Stimulated activated CD8-positive, alpha-beta memory T cell treated with anti-CD3 and anti-CD28 coated beads, Interleukin-12 subunit alpha, Interleukin-12 subunit beta, amount 100 ng/mL, for 1 hour (primary cell): ENCODE measurements around the gene MGAT3.

Source experiments
- DNase-seq: peaks from one replicate; pipeline ENCODE4 v3.0.0-alpha.2; 2020; ENCODE audit warnings: low read depth

MGAT3 gene

DNA sequence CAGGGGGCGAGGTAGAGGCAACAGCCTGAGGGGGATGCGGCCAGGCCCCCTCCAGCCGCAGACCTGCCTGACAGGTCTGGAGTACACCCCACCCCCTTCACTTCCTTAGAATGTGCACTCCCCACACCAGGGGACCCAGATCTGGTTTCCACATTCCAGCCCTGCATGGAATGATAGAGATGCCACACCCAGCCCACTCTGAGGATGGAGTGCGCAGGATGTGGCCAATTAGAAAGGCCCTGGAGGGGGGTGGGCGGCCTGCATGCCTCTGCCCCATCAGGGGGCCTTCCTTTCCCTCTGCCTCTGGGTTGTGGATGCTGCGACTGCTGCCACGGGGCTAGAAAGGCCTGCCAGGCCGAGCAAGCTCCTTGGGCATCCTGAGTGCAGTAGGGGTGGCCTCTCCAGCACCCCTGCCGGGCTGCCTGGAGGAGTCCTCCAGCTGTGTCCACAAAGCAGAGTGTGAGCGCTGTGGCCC is 28.2 kb upstream of the MGAT3 start:
- DNase-seq: no peak

DNA sequence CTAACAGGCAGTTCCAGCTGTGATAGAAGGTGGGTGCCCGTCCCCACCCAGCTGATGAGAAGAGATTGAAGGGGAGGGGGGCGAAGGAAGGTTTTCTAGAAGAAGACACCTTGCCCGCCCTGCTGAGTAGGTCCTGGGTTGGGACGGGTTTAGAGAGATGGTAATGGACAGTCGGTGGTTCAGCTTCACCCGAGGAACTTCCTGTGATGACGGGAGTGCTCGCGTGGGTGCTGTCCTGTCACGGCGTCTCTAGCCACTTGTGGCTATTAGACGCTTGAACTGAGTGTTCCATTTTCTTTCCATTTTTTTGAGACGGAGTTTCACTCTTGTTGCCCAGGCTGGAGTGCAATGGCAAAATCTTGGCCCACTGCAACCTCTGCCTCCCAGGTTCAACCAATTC is 27.6 kb upstream of the MGAT3 start:
- no peak for DNase-seq

DNA sequence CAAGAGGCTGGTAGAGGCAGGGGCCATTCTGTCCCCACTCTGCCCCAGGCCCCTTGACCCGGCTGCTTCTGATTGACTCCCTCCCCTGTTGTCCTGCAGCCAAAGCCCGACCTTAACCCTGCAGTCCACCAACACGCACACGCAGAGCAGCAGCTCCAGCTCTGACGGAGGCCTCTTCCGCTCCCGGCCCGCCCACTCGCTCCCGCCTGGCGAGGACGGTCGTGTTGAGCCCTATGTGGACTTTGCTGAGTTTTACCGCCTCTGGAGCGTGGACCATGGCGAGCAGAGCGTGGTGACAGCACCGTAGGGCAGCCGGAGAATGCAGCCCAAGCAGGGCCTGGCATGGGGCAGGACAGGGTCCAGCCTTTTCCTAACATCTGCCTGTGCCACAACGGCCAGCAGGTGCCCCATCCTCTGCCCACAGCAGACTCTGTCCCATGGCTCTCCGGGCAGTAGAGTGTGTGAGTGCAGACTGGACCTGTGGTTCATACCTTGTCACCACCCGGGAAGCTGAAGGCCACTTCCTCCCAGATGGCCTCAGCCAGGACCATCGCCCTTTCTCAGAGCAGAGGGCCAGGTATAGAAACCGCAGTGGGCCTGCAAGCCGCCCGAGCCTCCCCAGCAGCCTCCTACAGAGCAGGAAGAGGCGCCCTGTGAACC is 26.8 kb upstream of the MGAT3 start:
- DNase-seq: no peak

DNA sequence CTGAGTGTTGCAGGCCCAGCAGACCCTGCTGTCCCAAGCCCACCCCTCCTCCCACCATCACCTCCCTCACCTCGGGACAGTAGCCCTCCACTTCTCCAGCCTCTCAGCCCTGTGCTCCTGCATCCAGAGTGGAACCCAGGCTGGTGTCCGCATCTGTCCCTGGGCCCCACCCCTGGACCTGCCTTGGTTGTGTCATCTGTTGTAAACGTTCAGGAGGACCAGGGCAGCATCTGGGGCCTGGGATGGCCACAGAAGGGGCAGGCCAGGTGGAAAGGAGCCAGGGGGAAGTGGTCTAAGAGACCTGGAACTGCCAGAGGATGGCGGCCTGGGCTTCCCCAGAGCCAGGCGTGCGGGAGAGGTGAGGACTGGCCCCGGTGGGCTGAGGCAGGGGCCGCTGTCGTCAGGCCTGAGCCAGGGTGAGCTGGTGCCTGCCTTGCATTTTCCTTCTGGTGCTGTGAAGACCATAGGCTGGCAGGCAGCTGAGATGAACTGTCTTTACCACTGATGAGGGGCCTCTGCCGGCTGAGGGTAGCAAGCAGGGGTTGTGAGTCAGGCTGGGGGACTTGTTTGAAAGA is 26.1 kb upstream of the MGAT3 start:
- no peak for DNase-seq

DNA sequence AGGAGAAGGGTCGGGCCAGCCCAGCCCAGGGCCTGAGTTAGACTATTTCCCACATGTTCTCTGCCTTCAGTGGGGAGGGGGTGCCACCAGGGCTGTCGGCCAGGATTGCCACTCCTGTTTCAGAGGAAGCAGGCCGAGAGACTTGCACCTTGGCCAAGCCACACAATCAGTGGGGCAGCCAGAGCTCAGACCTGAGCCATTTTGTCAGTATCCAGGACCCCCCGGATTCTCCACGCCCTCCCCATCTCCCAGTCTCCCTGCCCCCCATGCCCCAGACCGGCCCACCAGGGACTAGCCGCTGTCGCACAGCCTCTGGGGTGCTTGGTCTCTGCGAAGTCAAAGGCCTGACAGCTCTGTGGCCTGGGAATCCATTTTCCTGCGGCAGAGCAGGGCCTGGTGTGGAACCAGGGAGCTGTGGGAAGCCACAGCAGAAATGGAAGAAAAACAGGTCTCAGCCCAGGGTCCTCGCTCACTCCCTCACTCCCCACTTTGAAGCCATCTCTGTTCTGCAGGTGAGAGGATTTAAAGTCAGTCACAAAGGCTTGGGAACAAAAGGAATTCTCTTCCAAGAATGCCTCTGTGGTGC is 25.5 kb upstream of the MGAT3 start:
- no peak for DNase-seq

DNA sequence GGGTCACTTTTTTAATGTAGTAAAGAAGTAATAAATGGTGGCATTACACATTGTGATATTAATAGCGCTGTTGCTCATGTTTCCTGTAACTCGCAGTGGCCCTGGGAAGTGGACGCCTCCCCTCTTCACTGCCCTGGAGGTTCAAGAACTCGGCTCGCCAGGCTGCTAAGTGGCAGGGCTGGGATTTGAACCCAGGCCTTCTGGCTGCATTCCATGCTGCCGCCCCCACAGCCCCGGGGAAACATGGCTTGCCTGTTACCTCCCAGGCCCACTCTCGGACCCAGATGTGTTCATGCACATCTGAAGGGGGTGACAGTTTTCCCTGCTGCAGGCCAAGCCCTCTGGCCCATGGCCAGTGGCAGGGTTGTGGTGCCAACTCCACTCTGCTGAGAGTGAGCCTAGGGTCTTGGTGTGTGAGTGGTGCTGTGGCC is 25.0 kb upstream of the MGAT3 start:
- DNase-seq: no peak

DNA sequence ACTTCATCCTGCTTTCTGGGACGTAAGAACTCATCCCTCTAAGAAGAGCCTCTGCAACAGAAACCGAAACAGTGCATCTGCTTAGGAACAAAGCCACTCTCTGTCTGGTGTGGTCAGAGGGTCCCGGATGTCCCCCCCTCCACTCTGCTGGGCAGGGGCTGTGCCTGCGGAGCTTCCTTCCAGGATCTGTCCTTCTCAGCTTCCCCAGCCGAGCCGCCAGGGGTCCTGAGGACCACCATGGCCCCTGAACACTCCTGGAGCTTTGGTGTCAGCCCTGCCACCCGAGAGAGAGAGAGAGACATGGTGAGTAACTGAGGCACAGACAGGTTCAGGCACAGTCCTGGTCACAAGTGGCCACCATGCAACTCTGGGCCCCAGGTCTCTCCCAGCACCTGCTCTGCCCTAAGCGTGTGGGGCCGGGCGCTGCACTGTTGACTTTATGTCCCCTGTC is 24.4 kb upstream of the MGAT3 start:
- no peak for DNase-seq

DNA sequence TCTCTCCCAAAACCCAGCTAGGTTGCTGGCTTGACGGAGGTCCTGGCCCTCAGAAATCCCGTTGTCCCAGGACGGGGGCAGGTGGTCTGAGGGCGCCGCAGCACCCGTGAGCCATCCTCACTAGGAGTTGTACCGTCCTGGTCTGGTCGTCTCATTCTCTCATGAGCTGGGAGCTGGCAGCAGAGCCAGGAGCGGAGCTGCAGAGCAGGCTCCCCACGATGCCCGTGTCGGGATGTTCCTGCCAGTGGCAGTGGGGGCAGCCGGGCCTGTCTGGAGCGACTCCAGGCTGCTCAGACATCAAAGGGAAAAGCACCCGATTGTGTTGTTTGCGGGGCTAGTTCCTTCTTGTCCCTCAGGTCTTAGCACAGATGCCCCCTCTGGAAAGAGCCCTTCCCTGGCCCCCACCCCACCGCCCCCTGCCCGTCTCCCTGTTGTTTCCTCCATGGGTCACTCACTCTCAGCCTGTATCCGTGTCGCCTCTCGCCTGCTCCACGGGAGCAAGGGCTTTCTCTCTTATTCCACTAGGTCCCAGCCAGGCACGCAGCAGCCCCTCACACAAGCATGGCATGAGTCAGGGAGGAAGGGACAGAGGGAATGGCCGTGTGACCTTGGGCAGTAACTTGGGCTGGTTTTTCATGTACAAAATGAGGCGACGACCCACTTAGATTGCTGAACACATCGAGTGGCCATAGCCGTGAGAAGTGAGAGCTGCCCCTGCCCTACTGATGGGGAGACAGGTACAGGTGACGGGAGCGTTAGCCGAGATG is 23.2 kb upstream of the MGAT3 start:
- no peak for DNase-seq

DNA sequence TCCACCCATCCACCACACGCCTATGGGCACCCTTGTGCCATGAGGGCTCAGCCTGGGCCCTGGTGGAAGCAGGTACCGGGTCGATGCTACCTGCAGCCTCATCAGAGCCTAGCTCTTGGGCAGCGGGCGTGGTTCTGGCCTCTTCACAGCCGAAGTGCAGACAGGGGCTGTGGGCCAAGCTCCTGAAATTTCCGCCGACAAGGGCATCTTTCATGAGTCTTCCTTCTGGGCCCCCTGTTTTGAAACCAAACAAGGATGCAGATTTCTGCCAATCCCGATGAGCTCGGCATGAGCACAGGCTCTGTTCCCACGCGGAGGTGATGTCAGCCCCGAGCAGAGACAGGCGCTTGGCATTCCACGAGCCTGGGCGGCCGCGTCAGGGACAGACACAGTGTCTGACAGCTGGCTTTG is 22.6 kb upstream of the MGAT3 start:
- DNase-seq: no peak

DNA sequence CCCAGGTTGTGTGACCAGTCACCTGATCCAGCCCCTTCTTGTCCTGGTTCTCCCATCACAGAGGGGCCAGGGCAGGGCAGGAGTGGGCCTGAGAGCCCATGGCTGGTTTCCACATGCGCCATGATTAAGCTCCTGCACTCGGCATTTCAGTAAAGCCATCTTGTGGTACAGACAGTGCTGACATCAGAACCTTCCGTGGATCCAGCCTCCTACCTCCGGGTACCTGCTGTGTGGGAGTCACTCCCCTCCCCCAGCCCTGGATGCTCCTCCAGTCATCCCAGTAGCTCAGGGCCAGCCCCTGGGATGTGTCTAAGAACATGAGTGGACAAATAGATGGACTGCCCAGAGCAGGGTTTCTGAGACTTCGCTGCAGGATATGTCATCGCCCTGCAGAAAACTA is 22.1 kb upstream of the MGAT3 start:
- no peak for DNase-seq

DNA sequence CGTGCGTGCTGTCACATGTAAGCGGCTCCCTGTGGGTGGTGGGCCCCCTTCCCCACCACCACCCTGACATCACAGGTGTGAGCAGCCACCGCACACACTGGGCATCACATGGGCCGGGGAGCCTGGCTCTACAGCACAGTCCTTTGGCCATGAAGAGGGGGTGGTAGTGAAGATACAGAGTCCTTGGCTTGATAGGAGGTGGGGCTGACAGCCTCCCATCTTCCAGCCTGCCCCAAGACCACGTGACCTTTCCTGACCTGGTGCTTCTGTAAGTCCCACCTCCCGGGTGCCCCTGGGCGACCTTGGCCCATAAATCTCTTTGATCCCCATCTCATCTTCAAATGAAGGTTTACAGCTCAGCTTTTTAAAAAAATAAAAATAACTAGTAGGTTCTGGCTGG is 21.2 kb upstream of the MGAT3 start:
- no peak for DNase-seq

DNA sequence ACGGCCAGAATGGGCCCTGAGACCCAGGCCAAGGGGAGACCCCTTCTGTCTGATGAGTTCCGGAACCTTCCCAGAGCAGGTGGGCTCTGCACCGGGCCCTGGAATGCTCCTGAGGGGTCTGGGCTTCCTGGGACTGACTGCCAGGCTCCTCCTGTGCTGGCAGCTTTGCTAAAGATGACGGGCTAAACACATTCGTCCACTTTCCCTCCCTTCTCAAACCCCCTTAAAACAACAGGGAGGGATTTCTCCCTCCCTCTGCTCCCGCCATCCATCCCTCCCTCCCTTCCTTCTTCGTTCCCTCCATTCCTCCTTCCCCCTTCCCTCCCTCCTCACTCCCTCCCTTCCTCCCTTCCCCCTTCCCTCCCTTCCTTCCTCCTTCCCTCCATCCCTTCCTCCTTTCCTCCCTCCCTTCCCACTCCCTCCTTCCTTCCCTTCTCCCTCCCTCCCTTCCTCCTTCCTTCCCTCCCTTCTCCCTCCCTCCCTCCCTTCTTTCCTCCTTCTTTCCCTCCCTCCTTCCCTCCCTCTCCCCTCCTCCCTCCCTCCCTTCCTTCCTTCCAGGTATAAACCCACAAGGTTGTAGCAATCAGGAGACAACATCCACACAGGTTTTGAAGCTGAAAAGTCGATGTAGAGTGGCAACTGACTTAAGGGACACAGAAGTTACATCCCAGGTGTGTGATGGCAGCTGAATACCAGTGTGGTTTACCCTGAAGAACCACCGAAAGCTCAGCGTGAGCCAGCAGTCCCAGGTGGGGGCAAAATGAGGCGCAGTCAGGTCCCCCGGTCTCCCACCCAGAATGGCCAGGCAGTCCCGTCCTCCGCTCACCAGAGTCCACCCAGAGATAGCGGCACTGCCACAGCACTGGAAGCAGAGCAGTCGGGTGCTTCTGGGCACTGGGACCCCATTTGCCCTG is 18.8 kb upstream of the MGAT3 start:
- no peak for DNase-seq

DNA sequence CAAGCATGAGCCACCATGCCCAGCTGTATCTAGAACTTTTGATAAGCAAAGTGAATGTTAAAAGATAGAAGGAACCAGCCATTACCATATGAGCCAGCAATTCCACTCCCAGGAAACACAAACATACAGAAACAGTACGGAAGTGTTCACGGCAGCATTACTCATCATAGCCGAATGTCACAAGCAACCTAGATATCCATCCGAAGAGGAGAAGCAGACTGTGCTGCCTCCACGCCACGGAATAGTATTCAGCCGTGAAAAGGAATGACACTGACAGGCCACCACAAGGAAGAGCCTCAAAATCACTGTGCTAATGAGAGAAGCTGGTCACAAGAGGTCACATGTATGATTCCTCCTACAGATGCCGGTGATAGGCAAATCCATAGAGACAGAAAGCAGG is 17.6 kb upstream of the MGAT3 start:
- no peak for DNase-seq

DNA sequence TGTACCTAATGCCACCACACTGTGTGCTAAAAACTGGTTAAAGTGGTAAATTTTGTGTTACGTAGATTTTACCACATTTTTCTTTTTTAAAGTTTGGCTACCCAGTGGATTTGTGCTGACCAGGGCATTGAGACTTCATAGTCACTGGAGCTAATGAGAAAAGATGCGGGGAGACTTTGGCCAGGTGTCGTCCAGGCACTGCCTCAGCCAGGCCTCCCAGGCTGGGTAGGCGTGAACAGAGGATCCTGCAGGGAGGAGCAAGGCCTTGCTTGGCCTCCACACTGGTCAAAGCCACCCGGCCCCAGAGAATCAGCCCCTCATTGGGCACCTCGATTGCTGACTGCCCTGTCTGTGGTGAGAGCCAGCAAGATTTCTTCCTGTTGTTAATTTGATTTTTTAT is 13.4 kb upstream of the MGAT3 start:
- no peak for DNase-seq

DNA sequence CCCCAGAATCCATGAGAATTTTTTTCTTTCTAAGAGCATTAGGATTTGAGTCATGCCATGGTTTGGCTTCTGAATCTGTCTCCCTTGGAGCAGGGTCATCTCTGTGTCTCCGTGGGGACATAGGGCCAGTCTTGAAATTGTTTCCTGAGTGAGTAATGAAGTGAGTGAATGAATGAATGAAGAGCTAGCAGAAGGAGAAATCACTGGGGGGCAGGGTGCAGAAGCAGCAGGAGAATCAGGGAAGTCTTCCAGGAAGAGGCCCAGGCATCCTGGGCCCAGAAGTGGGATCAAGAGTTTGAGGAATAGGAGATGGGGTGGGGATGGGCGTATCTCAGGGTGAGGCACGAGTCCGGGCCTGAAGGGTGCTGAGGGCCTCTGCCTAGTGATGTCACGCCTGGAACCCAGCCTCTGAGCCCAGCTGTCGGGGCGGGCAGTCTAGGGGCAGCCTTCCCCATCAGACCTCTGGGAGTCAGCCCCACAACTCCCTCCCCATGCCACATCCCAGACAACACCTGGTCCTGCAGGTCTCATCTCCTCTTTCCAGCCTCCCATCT is 12.5 kb upstream of the MGAT3 start:
- DNase-seq: no peak

DNA sequence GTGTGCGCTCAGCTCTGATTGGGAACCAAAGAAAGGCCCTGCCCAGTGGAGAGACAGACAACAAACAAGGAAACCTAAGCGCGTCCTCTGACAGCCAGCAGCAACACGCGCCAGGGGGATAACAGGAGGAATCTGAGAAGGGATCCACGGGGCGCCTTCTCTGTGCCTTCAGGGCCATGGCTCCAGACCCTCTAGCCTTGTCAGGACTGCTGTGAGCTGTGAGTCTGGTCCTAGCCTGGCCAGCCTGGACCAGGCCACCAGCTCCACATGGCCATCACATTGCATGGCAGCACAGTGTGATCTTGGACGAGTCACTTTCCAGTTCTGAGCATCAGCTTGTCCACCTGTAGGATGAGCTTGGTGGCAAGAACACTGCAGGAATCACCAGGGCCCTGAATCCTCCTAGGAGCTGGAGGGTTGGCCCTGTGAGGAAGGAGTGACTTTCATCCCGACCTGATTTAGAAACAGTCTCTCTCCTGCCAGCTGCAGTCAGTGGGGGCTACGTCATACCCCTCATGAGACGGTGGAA is 11.8 kb upstream of the MGAT3 start:
- no peak for DNase-seq

DNA sequence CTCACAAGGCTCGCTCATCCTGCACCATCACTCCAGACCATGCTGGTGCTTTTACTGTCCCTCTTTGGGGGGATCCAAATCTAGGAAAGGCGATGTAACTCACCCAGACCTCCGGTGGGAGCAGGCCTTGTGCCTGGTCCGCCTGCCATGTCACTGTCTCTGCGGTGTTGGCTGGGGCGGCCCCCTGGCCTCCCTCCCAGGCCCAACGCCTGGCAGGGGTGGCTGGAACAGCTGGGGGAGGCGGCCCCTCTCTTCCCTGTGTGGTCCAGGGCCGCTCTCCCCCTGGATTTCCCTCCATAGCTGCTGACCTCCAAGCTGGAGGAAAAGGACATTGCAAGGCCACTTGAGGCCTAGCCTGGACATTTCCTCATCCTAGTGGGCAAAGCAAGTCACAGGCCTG is 11.1 kb upstream of the MGAT3 start:
- DNase-seq: no peak

DNA sequence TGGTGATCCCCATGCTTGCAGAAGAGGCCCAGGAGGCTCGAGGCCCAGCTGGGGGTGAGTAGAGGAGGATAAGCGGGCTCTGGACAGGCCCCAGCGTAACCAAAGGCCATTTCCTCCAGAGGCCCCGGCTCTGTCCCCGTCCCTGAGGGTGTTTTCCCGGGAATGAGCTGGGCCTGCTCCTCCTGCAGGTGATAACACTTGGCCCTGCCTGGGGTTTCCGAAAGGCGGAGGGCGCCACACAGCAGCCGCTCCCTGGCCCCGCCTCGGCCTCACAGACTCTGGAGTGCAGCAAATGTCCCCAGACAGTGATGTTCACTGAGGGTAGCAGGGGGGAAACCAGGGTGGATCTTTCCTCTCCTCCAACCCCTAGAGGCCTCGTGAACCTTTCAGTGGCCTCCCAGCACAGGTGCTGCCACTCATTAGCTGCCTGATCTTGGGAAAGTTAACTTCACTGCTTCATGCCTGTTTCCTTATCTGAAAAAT is 10.5 kb upstream of the MGAT3 start:
- DNase-seq: no peak

DNA sequence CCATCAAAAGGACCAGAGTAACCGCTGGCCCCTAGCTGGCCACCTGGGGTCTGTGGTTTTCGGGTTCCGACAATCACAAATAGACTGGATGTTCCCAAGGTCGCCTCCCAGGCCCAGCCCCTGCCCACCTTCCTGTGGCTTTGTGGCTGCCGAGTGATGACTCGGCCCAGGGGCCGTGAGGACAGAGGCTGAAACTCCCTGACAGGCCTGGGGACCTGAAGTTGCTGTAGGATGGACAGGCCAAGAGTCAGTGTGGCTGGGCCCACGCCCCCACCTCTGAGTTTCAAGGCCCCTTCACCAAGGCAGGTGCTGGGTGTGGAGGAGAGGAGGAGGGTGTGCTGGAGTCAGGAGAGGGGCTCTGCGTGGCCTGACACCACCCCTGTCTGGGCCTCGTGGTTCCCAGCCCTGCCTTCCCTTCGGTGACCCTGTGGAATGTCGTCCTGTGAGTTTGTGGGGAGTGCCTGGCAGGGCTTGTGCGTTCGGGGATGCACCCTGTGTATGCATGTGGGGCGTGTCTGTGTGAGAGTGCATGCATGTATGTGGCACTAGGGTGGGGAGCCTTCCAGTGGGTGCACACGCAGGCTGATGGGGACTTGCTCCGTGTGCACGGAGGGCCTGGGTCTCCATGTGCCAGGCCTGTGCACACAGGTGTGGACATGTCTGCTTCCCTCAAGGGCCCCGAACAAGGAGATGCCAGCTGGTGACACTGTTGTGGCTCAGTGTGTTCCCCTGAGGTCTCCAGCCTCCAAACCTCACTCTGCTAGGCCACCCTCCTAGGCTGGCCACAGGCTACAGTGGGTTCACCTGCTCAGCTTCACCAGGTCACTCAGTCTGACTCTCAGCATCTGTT is 8.4 kb upstream of the MGAT3 start:
- DNase-seq: no peak

DNA sequence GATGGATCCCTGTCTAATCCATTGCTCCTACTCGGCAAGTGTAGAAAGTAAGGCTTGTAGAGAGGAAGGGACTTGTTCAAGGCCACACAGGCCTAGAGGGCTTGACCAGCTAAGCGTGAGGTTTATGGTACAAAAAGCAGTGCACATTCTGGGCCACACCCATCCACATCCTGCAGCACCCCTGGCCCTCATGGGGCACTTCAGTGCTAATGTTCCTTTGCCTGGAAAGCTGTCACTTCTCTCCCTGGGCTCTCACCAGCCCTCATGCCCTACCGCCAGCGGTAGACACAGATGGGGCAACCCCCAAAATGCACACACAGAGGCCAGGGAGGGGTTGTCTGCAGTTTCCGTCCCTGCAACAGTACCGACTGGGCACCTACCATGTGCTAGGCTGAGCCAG is 7.1 kb upstream of the MGAT3 start:
- DNase-seq: no peak
